Stimulated activated CD8-positive, alpha-beta memory T cell treated with anti-CD3 and anti-CD28 coated beads, Interleukin-2, amount 100 ng/mL, for 48 hours (primary cell): ENCODE measurements around the gene EDN2.

Experiments
- DNase-seq, 2 donors: peaks; one replicate each; pipeline ENCODE4 v3.0.0-alpha.2; 2020; ENCODE audit warnings: low read depth in 2 of 2

The EDN2 gene

DNA sequence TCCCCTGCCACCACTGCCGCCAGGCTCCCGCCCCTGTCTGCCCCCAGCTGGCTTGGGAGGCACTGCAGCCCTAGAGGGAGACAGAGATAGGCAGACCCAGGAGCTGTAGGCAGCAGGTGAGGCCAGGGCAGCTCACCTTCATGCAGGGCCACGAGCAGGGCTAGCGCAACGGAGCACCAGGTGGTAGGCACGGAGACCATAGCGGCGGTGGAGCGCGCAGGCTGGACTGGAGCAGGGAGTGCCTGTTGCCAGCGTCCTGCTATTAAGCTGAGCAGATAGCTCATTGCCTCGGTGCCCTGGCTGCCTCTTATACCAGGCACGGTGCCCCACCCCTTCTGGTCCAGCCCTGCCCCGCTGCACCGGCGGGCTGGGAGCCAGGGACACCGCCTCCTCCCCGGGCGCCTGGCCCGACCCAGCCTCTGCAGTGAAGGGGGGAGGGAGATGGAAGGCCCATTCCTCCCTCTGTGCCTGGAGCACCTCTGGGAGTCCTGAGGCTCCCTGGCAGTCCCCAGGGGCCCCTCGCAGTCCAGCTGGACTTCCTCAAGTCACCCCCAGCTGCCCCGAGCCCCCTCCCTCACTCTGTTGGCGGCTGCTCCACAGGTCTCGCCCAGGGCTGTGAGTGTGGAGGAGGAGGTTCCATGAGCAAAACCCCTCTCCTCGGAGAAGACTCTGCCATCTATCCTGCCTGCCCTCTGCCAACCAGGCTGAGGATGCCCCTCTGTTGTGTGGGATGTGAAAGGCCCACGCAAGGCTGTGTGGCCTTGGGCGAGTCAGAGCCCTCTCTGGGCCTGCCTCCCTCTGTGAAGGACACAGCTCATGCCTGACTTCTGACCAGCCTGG is at the start of gene EDN2:
Gene EDN2 (minus strand): TSS at position 282 of the 840 bp plus-strand sequence. CDS start 82 bp downstream, at position 200.
- DNase-seq = no peak

DNA sequence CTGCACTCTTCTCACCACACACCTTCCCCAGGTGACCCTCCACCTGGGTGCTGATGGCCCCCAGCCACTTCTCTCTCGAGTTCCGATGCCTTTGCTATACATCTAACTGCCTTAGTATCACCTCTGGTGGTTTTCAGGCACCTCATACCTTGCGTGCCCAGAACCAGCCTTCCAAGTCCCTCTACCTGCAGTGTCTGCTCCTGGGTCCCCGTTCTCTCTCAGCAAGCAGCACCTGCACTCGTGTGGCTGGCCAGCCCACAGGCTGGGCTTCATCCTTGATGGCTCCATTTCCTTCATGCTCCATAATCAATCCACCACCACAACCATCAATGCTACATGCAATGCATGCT is 49.2 kb upstream of the EDN2 start:
- no peak for DNase-seq

DNA sequence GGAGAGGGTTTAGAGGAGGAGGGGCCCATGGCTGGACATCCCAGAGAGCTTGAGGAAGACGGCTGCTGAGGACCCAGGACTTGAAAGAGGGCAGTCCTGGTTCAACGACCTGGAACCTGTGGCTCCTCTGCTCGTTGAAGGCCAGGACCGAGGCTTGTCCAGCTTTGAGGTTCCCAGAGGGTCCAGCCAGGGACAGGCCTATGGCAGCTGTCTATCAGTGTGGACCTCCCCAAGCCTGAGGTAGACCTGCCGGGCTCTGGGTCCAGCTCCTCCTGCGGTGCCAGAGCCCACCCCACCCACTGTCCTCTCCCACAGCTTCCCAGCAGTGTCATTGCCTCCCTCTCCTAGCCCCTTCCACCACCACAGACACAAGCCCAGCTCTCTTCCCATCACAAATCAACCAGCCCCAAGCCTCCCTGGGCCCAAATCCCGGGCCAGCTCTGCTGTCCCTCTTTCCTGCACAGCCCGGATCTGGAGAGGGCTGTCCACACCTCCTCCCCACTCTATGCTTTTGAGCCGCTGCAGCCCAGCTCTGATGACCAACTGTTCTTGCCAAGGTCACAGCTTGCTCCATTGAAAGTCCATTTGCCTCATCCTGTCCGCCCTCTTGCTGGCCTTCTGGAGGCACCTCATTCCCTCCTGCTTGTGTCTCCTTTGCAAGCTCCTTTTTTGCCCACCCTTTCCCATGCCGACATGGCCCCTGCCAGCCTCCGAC is 48.7 kb upstream of the EDN2 start:
- no peak for DNase-seq

DNA sequence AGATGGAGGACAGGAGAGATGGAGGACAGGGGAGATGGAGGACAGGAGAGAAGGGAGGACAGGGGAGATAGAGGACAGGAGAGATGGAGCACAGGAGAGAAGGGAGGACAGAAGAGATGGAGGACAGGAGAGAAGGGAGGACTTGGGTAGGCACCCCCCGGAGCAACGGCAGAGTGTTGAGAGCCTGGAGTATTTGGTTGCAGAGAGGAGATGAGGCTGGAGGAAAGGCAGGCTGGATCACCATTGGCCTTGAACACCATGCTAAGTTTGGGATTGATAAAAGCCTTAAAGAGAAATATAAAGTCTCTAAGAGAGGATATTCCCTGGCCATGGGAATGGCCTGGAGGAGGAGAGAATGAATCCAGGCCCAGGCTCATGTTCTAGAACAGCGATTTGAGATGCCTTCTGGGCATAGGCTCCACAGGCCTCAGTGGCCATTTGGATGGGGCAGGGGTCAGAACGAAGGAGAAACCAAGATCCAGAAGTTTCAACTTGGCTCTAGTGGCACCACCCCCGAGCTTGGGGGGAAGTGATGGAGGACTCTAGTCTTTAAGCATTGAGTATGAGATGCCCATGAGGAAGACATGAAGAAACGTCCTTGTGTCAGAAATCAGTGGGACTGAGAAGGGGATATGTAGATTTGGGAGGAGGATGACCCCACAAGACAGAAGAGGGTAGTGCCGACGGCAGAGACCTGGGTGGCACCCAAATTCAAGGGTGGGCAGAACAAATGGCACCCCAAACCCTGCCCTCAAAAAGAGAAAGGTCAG is 47.9 kb upstream of the EDN2 start:
- DNase-seq = no peak

DNA sequence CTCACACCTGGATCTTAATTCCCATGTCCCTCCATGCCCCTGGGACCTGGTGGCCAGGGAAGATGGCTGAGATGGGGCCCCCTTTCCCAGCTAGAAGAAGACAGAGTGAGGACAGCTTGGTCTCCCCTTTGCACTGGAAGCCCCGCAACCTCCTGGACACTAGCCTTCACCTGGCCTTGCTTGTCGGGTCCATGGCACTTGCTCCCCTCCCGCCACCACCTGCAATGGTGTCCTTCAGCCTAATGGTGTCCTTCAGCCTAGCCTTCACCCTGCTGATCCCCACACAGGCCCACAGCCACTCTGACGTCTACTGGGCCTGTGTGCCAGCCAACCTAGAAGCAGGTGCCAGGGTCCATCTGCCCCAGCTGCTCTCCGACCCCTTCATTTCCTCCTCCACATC is 45.9 kb upstream of the EDN2 start:
- DNase-seq = no peak

DNA sequence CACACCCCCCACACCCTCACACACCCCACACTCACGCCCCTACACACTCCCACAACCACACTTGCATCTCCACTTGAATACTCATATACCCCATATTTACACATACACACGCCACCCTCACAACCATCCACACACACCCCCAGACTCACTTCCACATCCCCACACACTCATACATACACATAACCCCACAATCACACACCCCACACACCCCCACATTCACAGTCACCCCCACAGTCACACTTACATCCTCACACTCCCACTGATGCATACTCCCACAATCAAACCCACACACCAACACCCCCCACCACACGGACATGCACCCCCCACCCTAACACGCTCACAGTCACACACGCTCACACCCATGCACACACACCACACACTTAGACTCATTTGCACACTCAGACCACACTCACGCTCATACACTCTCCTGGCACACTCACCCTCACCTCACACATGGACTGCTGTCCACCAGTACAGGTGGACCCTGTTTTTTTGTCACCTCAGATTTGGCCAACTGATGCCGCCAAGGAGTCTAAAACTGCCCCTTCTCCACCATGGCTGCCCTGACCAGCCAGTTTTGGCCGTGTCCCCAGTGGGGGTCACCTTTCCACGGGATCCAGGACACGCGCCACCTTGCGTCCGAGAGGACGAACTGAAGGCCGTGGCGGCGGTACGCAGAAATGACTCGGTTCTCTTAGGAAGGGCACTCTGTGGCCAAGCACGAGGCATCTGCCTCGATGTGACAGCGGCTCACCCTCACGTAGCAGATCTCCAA is 45.3 kb upstream of the EDN2 start:
- DNase-seq = no peak

DNA sequence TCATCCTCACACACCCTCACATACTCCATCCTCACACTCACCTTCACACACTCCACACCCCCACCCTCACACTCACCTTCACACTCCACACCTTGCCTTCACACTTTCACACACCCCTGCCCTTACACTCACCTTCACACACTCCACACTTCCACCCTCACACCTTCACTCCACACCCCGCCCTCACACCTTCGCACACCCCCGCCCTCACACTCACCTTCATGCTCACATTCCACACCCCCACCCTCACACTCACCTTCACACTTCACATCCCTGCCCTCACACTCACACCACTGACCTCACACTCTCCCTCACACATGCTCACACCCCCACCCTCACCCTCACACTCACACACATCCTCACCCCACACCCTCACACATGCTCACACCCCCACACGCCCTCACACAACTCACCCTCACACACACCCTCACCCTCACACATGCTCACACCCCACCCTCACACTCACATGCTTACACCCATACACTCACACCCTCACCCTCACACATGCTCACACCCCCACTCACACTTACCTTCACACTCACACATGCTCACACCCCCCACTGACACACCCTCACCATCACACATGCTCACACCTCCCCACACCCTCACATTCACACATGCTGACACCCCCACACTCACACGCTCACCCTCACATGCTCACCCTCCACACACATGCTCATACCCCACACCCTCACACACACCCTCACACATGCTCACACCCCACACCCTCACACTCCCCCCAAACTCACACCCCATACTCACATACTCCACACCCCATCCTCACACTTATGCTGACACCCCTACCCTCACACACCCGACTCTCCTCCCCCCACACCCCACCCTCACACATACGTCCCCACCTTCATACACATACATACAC is 44.5 kb upstream of the EDN2 start:
- DNase-seq = no peak

DNA sequence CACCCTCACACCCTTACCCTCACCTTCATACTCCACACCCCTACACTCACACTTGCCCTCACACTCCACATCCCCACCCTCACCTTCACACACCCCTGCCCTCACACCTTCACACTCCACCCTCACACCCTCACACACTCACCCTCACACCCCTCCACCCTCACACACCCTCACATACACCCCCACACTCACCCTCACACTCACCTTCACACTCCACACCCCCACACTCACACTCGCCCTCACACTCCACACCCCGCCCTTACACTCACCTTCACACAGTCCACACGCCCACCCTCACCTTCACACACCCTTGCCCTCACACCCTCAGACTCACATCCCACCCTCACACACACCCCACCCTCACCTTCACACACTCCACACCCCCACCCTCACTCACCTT is 43.6 kb upstream of the EDN2 start:
- no peak for DNase-seq

DNA sequence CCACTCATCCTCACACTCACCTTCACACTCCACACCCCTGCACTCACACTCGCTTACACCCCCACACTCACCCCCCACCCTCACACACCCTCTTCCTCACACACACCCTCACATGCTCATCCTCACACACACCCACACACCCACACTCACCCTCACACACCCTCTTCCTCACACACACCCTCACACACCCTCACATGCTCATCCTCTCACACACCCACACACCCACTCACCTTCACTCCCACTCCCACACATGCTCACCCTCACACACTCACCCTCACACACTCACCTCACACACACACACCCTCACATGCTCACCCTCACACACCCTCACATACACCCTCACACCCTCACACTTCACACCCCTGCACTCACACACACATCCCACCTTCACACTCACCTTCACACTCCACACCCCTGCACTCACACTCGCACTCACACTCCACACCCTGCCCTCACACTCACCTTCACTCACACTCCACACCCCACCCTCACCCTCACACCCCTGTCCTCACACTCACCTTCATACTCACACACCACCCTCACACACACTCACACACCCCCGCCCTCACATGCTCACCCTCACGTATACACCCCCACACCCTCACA is 42.6 kb upstream of the EDN2 start:
- DNase-seq = no peak

DNA sequence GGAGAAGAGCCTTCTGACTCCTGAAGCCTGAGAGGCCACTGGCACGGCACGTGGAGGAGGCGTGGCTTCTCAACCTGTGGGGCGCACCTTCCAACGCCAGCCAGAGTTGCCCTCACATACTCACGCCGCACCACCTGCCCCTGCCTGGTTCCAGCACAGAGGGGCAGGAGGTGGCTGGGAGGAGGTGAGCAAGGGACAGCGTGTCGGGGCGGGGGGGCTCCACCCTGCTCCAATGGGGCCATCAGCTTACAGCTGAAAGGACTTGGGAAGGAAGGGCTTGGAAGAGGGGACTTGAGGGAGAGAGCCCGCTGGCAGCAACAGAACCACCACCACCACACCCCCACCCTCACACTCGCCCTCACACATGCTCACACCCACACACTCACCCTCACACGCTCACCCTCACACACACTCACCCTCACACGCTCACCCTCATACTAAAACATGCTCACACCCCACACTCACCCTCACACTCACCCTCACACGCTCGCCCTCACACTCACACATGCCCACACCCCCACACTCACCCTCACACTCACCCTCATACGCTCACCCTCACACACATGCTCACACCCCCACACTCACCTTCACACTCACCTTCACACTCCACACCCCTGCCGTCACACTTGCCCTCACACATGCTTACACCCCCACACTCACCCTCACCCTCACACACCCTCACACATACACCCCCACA is 41.6 kb upstream of the EDN2 start:
- no peak for DNase-seq

DNA sequence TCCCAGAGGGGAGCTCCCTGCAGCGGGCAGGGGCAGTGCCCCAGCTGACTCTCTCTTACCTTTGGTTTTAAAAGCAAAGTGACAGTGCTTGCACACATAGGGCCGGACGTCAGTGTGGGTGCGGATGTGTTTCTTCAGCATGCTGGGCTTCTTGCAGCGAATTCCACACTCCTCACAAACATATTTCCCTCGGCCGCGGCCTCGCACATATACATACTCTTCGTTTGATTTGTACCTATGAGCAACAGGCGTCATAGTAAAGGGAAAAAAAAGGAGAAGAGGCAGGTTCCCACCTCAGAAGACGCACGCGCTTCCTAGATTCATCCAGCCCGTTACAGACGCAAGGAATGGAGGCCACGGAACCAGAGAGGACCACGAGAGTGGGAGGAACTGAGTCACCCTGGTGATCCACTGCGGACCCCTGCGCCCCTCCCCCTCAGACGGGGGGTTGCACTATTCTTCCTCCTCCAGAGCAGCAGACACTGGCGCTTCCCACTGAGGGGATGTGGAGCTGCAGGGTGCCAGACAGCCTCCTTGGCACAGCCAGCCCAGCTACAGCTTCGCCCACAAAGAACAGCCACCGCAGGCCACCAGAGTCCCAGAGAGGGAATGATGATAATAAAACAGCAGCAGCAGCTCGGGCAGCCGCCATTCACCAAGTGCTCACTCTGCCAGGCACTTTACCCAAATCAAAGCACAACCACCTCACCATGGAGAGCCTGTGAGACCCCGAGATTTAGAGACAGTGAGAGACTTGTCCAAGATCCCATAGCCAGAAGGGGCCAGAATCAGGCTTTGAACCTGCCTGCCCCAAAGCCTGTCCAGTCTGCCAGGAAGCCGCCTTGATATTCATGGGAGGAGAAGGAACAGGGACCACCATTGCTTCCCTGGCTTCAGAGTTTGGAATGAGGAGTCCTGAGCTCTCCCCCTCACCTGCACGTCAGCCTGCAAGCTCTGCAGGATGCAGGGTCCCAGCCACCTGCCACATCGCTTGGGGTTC is 40.5 kb upstream of the EDN2 start:
- no peak for DNase-seq

DNA sequence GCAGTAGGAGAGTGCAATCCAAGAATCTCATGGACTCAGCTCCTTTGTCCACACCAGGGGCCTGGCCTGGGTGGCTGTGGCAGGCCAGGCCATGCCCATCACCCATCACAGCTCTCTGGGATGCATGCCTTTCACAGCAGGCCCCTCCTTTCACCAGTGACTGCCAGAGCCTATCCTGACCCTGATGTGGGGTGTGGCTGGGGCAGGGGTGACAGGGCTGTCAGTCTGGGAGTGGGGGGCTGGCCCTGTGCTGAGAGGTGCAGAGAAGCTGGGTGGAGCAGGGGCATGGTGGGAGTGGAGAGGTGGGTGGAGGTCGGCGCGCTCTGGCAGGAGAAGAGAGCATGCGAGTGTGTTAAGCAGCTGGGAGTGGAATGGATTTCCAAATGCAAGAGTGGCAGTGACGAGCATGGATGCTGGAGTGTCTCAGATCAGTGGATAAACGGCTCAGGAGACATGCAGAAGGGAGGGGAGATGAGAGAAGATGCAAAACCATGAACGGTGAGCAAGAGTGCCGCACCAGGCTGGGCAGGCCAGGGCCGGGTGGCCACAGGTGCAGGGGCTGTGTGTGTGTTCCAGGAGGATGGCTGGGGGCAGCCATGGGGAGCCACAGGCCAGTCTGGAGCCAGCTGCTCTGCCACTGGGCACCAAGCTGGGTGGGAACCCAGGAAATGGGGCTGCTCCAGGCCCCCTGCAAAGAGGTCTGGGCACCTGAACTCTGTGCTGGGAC is 39.6 kb upstream of the EDN2 start:
- no peak for DNase-seq

DNA sequence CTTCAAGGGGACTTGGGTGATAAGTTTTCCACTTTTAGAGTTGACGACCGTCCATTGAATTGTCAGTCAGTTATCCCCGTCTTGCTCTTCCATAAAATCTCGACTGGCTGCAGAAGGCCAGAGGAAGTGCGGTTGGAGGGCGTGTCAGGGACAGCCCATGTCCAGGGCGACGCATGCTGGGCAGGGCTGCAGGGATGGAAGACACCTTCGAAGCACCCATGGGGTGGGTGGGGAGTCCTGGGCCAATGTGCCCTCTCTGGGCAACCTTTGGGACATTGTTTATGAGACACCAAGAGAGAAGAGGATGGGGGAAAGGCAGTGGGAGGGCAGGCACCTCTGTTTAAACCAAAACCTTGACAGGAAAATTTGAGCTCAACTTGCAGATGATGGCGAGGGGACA is 38.6 kb upstream of the EDN2 start:
- no peak for DNase-seq

DNA sequence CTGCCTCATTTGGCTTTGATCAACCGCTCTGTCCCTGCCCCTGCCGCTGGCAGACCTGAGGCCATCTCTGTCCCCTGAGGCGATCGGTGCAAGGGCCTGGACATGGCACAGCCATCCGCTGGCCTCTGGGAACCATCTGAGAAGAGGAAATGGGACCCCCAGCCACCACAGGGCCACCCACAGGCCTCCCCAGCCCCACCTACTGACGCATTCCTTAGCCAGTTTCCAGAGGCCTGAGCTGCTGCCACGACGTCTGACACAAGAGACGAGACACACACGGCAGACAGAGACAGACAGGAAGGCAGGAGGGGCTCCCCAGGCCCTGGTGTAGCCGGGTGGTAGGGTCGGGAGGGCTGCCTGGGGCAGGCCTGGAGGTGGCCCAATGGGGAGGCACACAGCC is 37.3 kb upstream of the EDN2 start:
- DNase-seq = no peak

DNA sequence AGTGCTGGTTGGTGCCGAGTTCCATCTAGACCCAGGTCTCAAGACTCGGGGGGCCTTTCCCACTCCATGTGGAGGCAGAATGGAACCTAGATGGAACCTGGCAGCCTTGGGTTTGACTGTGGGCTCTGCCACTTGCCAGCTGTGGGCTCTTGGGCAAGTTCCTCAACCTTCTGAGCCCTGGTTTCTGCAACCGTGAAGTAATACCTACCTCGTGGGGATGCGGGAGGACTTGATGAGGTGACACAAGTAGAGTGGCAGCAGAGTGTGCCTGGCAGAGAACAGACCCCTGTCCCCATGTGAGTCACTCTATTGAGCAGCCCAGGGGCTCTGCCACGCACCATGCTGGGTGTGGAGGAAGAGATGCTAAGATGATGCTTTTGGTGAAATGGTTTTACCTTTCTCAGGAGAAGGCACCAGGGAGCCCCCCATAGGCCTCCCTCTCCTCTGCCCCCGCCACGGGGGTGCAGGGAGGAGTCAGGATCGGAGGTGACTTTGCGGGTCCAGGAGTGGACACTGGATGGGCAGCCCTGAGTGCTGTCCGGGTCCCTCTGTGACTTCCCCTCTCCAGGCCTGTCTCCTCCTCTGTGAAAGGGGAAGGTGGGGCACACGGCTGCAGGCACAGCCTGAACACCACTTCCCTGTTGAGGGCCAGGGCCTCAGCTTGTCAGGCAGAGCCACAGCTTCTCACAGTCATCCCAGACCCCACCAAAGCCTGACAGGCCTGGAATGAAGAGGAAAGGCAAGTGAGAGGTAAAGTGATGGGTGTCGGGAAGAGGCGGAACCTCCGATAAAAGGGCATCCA is 36.7 kb upstream of the EDN2 start:
- no peak for DNase-seq

DNA sequence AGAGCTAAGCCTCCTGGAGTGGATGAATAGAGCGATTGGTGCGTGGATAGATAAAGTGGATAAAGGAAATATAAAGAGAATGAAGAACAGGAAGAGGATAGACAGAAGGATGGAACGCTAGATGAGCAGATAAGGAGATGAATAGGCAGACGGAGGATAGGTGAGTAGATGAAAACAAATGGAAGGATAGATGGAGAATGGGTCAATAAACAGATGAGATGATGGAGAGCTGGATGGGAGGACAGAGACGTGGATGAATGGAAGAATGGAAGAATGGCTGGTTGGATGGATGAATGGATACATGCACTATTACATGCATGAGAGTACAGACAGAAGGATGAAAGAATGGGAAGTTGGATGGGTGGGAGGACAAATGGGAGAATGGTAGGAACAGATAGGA is 35.2 kb upstream of the EDN2 start:
- DNase-seq = no peak

DNA sequence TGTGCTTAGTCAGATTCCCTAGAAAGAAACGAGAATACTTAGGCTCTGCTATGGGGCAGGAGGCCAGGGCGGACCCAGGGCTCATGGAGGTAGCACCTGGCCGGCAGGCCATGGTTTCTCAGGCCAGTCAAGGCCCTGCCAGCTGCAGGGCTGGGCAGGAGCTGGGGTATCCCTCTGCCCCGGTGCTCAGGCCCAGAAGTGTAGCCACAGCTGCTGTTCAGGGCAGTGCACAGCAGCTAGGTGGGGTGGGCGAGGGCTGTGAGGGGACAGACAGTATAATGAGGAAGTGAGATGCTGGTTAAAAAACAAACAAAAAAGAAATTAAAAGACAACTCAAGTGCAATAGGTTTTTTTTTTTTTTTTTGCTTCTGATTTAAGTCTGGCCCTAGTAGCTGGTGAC is 34.0 kb upstream of the EDN2 start:
- DNase-seq = no peak
